HUES64 (cell line): ENCODE data around the gene RASA4B.

Experiments used
- H3K27ac ChIP-seq: 2 replicates; pipeline ENCODE4 v1.7.0; 2013; ENCODE audit warnings: low read depth, low read length, inconsistent platforms
- H3K27me3 ChIP-seq: 2 replicates; pipeline ENCODE4 v1.6.1; 2013; ENCODE audit warnings: mild to moderate bottlenecking, low read length; ENCODE audit not compliant: insufficient read depth
- H3K36me3 ChIP-seq: 2 replicates; pipeline ENCODE4 v1.6.1; 2013; ENCODE audit warnings: mild to moderate bottlenecking, low read length; ENCODE audit not compliant: insufficient read depth
- H3K4me1 ChIP-seq: 2 replicates; pipeline ENCODE4 v1.6.1; 2013; ENCODE audit warnings: mild to moderate bottlenecking, low read length, moderate library complexity; ENCODE audit not compliant: insufficient read depth
- H3K4me3 ChIP-seq: 2 replicates; pipeline ENCODE4 v1.5.1; 2013; ENCODE audit warnings: mild to moderate bottlenecking, low read length, moderate library complexity
- H3K9ac ChIP-seq: 2 replicates; pipeline ENCODE4 v1.6.1; 2013; ENCODE audit warnings: mild to moderate bottlenecking, low read depth, low read length
- H3K9me3 ChIP-seq: 2 replicates; pipeline ENCODE4 v1.6.1; 2013; ENCODE audit warnings: low read depth, low read length; ENCODE audit not compliant: insufficient read depth
- WGBS: fragments of 150-250, 120-280 bp; methylation state at CpG from one replicate; pipeline ENCODE4 v1.1.7; 2013; ENCODE audit warnings: missing lambda C conversion rate; 5-methylcytosine and 5-hydroxymethylcytosine counted together

RASA4B gene

GRCh38 chr7:102446387-102447156, 71.0 kb downstream of the RASA4B start:
- WGBS, result 95% methylated on average over 41 of the region's 41 CpGs
- Histone ChIP-seq H3K27ac (no peak overlapping the region), H3K27me3 (no peaks in the 10 kb centered on the region), H3K9ac (no peak overlapping the region), H3K36me3 (peaks cover 18% of the 10 kb centered on the region), H3K4me1 (peaks cover 7% of the 10 kb centered on the region), H3K4me3 (no peak overlapping the region), H3K9me3 (no peaks in the 10 kb centered on the region)

GRCh38 chr7:102445674-102446071, 71.9 kb downstream of the RASA4B start:
- peaks cover 18% of the 10 kb centered on the region for H3K36me3 ChIP-seq
- H3K27me3 ChIP-seq, result no peaks in the 10 kb centered on the region
- no peak overlapping the region for H3K27ac ChIP-seq
- WGBS, result 94% methylated on average over 2 of the region's 2 CpGs
- H3K4me3 ChIP-seq, result no peak overlapping the region
- H3K9ac ChIP-seq, result no peak overlapping the region
- H3K9me3 ChIP-seq, result no peaks in the 10 kb centered on the region
- peaks cover 5% of the 10 kb centered on the region for H3K4me1 ChIP-seq

- H3K27ac ChIP-seq, result no peak overlapping the region
- H3K4me3 ChIP-seq, result no peak overlapping the region
- no peaks in the 10 kb centered on the region for H3K9me3 ChIP-seq
- peaks cover 5% of the 10 kb centered on the region for H3K4me1 ChIP-seq
- H3K36me3 ChIP-seq, result peaks cover 18% of the 10 kb centered on the region
- WGBS, result 94% methylated on average over 17 of the region's 17 CpGs
- no peak overlapping the region for H3K9ac ChIP-seq
- H3K27me3 ChIP-seq, result no peaks in the 10 kb centered on the region
These were observed 72.5 kb downstream of the RASA4B start for GRCh38 chr7:102444961-102445673.

GRCh38 chr7:102439963-102440795, 77.4 kb downstream of the RASA4B start:
- WGBS, result 71% methylated on average over 16 of the region's 17 CpGs
- Histone ChIP-seq H3K9ac (0 out of 2 replicates have a peak overlapping the region, but pooled peaks have one; percentile 2), H3K9me3 (no peaks in the 10 kb centered on the region), H3K4me1 (peaks cover 5% of the 10 kb centered on the region), H3K27ac (peak overlapping the region; percentile 68), H3K4me3 (no peak overlapping the region), H3K36me3 (peaks cover 7% of the 10 kb centered on the region; the same call in 1 of the 2 replicates), H3K27me3 (no peaks in the 10 kb centered on the region)

- Histone ChIP-seq H3K9me3 (no peaks in the 10 kb centered on the region), H3K4me3 (no peak overlapping the region), H3K27me3 (no peaks in the 10 kb centered on the region), H3K27ac (no peak overlapping the region), H3K4me1 (peaks cover 8% of the 10 kb centered on the region; the same call in 1 of the 2 replicates), H3K9ac (no peak overlapping the region), H3K36me3 (0 out of 2 replicates have a peak, but pooled peaks cover 2% of the 10 kb centered on the region)
- 94% methylated on average over 10 of the region's 10 CpGs for WGBS
These were observed 81.5 kb downstream of the RASA4B start for GRCh38 chr7:102436118-102436517.

GRCh38 chr7:102434039-102434486, 83.5 kb downstream of the RASA4B start:
- H3K4me3 ChIP-seq, result peak overlapping the region; percentile 92
- no peaks in the 10 kb centered on the region for H3K27me3 ChIP-seq
- H3K36me3 ChIP-seq, result 0 out of 2 replicates have a peak, but pooled peaks cover 2% of the 10 kb centered on the region
- 52% methylated on average over 9 of the region's 9 CpGs for WGBS
- 0 out of 2 replicates have a peak, but pooled peaks cover 11% of the 10 kb centered on the region for H3K4me1 ChIP-seq
- no peak overlapping the region for H3K27ac ChIP-seq
- H3K9ac ChIP-seq, result peak overlapping the region; percentile 73
- H3K9me3 ChIP-seq, result no peaks in the 10 kb centered on the region

- Histone ChIP-seq H3K27ac (no peak within 1 kb of the TSS), H3K4me1 (0 out of 2 replicates have a peak, but pooled peaks cover 11% of the 10 kb centered on the region), H3K9ac (peak within 1 kb of the TSS; percentile 75), H3K36me3 (0 out of 2 replicates have a peak, but pooled peaks cover 2% of the 10 kb centered on the region), H3K27me3 (no peaks in the 10 kb centered on the region), H3K9me3 (no peaks in the 10 kb centered on the region), H3K4me3 (peak within 1 kb of the TSS; percentile 92)
- under 1% methylated on average over 90 of the region's 90 CpGs for WGBS
These were observed 84.1 kb downstream of the RASA4B start, which contains the start of gene ORAI2 for GRCh38 chr7:102433219-102434038. Gene ORAI2, plus strand, starts transcription at chr7:102433575. Its CDS starts 5,382 bp downstream, at chr7:102438957.
